ENCODE data around the gene TMEM185A. TPM values are rescaled to one million over a fixed set of nuclear protein-coding genes. Genes with fewer than 3 reads are reported as not detected.
A peak's percentile ranks its signal among the peaks of the same experiment; 100 is the strongest.
"Not testable (repeated sequence)": the region's sequence is repeated elsewhere in the genome, so short reads cannot be mapped to it uniquely, and the experiment has no call there.

The TMEM185A gene
- total and polyA plus RNA-seq, 8 donors = 5.1 to 13.7 (median 9.0) TPM

GRCh38 chrX:149549701-149550100, 81.9 kb downstream of the TMEM185A start, which contains the start of gene HSFX3:
Gene HSFX3 (minus strand): TSS chrX:149549924. CDS start chrX:149549852, 72 bp downstream.
- H3K4me3 ChIP-seq; DNase-seq; H3K27me3 ChIP-seq; H3K4me1 ChIP-seq; ATAC-seq; FAIRE-seq; intact Hi-C loops (cut with DNase I); H3K36me3 ChIP-seq; H3K9me3 ChIP-seq; H3K27ac ChIP-seq: not testable (repeated sequence)
- WGBS, 2 donors = 100% methylated on average over 1 of the region's 6 CpGs

GRCh38 chrX:149547782-149548181, 83.8 kb downstream of the TMEM185A start:
- ATAC-seq; H3K9me3 ChIP-seq; FAIRE-seq; H3K36me3 ChIP-seq; H3K4me3 ChIP-seq; H3K27me3 ChIP-seq; intact Hi-C loops (cut with DNase I); H3K4me1 ChIP-seq; H3K27ac ChIP-seq; DNase-seq: not testable (repeated sequence)
- WGBS, 2 donors = no CpG with 5 or more reads among the region's 3 CpGs

GRCh38 chrX:149546962-149547361, 84.6 kb downstream of the TMEM185A start:
- H3K4me3 ChIP-seq; H3K4me1 ChIP-seq; H3K27ac ChIP-seq; H3K9me3 ChIP-seq; DNase-seq; intact Hi-C loops (cut with DNase I); H3K36me3 ChIP-seq; ATAC-seq; H3K27me3 ChIP-seq: not testable (repeated sequence)
- FAIRE-seq = peak; percentile 32
- WGBS, 2 donors = 67 to 100% methylated on average over 1 of the region's 1 CpG

Other genes starting within 250 kb of the TMEM185A start
- 10 to 100 TPM; 15.7 to 36.6 (median 25.5) TPM for gene IDS, start 126.5 kb downstream of the TMEM185A start, total RNA-seq
- 10 to 100 TPM; 16.6 to 50.2 TPM for gene IDS, start 126.5 kb downstream of the TMEM185A start, polyA plus RNA-seq
- 10 to 100 TPM; 11.0 to 13.9 (median 11.6) TPM for gene EOLA1, start 90.8 kb downstream of the TMEM185A start, total RNA-seq
- gene EOLA1, start 90.8 kb downstream of the TMEM185A start, polyA plus RNA-seq = 10 to 100 TPM; 11.6 to 19.1 TPM
- not detected for gene HSFX3, start 81.9 kb downstream of the TMEM185A start, total RNA-seq
- not detected for gene HSFX3, start 81.9 kb downstream of the TMEM185A start, polyA plus RNA-seq
- gene MAGEA9B, start 44.3 kb downstream of the TMEM185A start, total RNA-seq = not detected
- gene MAGEA9B, start 44.3 kb downstream of the TMEM185A start, polyA plus RNA-seq = not detected
- gene HSFX2, start 36.5 kb downstream of the TMEM185A start, total RNA-seq = under 1 TPM in 3 of 6 donors, not detected in 3; 0.16 to 0.31 (median 0.17) TPM
- 1 to 10 TPM in 1 of 2 donors, under 1 TPM in 1; 0.77 to 1.3 TPM for gene HSFX2, start 36.5 kb downstream of the TMEM185A start, polyA plus RNA-seq
- gene MAGEA11, start 80.3 kb upstream of the TMEM185A start, total RNA-seq = not detected
- gene MAGEA11, start 80.3 kb upstream of the TMEM185A start, polyA plus RNA-seq = not detected
- 1 to 10 TPM in 1 of 6 donors, under 1 TPM in 5; 0.25 to 1.2 (median 0.58) TPM for gene HSFX1, start 142.3 kb upstream of the TMEM185A start, total RNA-seq
- gene HSFX1, start 142.3 kb upstream of the TMEM185A start, polyA plus RNA-seq = under 1 TPM; 0.38 to 0.68 TPM
- gene MAGEA9, start 150.1 kb upstream of the TMEM185A start, total RNA-seq = not detected
- not detected for gene MAGEA9, start 150.1 kb upstream of the TMEM185A start, polyA plus RNA-seq
- gene MAGEA8, start 249.4 kb upstream of the TMEM185A start, total RNA-seq = not detected
- gene MAGEA8, start 249.4 kb upstream of the TMEM185A start, polyA plus RNA-seq = not detected

Data from pancreas (tissue), 10 donors.